ENCODE measurements around the gene LIFR.

DNA sequence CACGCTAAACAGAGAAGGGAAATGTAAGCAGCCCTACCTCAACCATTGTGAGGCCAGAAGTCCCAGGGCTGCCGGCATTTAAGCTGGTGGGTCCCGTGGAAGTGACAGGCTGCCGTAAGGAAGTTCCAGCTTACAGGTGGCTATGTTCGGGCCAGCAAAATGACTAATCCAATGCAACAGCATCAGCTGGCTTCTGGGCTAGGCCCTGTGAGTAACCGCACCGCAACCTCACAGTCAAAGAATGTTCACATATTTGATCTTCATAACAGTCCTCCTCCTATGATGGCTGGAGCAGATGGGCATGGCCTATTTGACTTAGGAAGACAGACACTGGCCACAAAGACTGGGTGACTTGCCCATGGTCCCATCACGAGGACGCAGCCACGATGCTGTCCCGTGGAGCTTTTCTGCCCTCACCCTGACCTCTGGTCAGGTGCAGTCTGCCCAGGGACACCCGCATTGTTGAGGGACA lies 88.2 kb downstream of the LIFR start:
- TF ChIP-seq ZBTB21 (tag by site-specific recombination; IDR thresholded peaks at IDR 0.05) (no peak), ZNF239 (tag by site-specific recombination; IDR thresholded peaks at IDR 0.05) (no peak), ATF2 (tag by site-specific recombination; IDR thresholded peaks at IDR 0.05; ENCODE audit: low read depth) (no peak)
- TF ChIP-seq, protein P1, sequence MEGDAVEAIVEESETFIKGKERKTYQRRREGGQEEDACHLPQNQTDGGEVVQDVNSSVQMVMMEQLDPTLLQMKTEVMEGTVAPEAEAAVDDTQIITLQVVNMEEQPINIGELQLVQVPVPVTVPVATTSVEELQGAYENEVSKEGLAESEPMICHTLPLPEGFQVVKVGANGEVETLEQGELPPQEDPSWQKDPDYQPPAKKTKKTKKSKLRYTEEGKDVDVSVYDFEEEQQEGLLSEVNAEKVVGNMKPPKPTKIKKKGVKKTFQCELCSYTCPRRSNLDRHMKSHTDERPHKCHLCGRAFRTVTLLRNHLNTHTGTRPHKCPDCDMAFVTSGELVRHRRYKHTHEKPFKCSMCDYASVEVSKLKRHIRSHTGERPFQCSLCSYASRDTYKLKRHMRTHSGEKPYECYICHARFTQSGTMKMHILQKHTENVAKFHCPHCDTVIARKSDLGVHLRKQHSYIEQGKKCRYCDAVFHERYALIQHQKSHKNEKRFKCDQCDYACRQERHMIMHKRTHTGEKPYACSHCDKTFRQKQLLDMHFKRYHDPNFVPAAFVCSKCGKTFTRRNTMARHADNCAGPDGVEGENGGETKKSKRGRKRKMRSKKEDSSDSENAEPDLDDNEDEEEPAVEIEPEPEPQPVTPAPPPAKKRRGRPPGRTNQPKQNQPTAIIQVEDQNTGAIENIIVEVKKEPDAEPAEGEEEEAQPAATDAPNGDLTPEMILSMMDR (tag by site-specific recombination; IDR thresholded peaks at IDR 0.05): no peak
